Measurements from ENCODE around the gene CCND3. TPM values are rescaled to one million over a fixed set of nuclear protein-coding genes. Genes with fewer than 3 reads are reported as not detected.

The CCND3 gene
- total and polyA plus RNA-seq, 2 of the 8 experiments (the other 6 are each of a cell fraction or from before 2014, with no cell fraction given): 30.6 to 32.9 TPM

- TF ChIP-seq EGR1 (IDR thresholded peaks at IDR 0.05; ENCODE audit: borderline replicate concordance, low read depth, low read length): peak; percentile 3; the same call in 1 of the 2 replicates
- TF ChIP-seq POLR2A (IDR thresholded peaks at IDR 0.05; ENCODE audit: control extremely low read depth in 1 of 2, low read depth in 2 of 2, low read length in 2 of 2): peak; percentile 20 to 71
- peak; percentile 9; the same call in 1 of the 2 replicates for TF ChIP-seq ATF2 (IDR thresholded peaks at IDR 0.05; ENCODE audit: low read length)
- no peak for TF ChIP-seq RXRA (IDR thresholded peaks at IDR 0.05; ENCODE audit: insufficient read depth, low read depth, low read length)
- TF ChIP-seq EP300 (IDR thresholded peaks at IDR 0.05; ENCODE audit: borderline replicate concordance in 1 of 2, low read depth in 2 of 2, low read length in 2 of 2): 0 out of 3 replicates have a peak, but pooled peaks of 1 of the 2 experiments have one; percentile 4
- TF ChIP-seq JUND (IDR thresholded peaks at IDR 0.05; ENCODE audit: low read length): no peak
- TF ChIP-seq JUN (IDR thresholded peaks at IDR 0.05; ENCODE audit: low read depth, low read length): no peak
- TF ChIP-seq MAFK (IDR thresholded peaks at IDR 0.05; ENCODE audit: low read depth, low read length): no peak
- no peak for TF ChIP-seq YY1 (IDR thresholded peaks at IDR 0.05; ENCODE audit: low read depth, low read length)
- TF ChIP-seq CBX5 (IDR thresholded peaks at IDR 0.05; ENCODE audit: low read depth, low read length): no peak
- TF ChIP-seq RBBP5 (IDR thresholded peaks at IDR 0.05; ENCODE audit: borderline replicate concordance, low read depth, low read length): no peak
- no peak for TF ChIP-seq GABPA (IDR thresholded peaks at IDR 0.05; ENCODE audit: borderline replicate concordance, insufficient read depth, low read length)
- no peak for TF ChIP-seq POU5F1 (IDR thresholded peaks at IDR 0.05; ENCODE audit: low read depth, low read length)
- TF ChIP-seq TBP (IDR thresholded peaks at IDR 0.05; ENCODE audit: low read depth, low read length): peak; percentile 10; the same call in 1 of the 2 replicates
- peak; percentile 73 for TF ChIP-seq SAP30 (IDR thresholded peaks at IDR 0.05; ENCODE audit: insufficient read depth, insufficient replicate concordance, low read length)
- peak; percentile 88 for TF ChIP-seq ASH2L (IDR thresholded peaks at IDR 0.05; ENCODE audit: low read length)
- TF ChIP-seq POLR2AphosphoS5 (IDR thresholded peaks at IDR 0.05; ENCODE audit: low read depth, low read length): no peak
- TF ChIP-seq NANOG (IDR thresholded peaks at IDR 0.05; ENCODE audit: insufficient read depth, low read depth, low read length, poor library complexity, severe bottlenecking): no peak
- TF ChIP-seq SP1 (IDR thresholded peaks at IDR 0.05; ENCODE audit: low read depth, low read length): no peak
- peak; percentile 88 for TF ChIP-seq MAX (IDR thresholded peaks at IDR 0.05)
- peak; percentile 25 for TF ChIP-seq TAF7 (optimal IDR thresholded peaks at IDR 0.05; ENCODE audit: borderline replicate concordance, low read depth, low read length)
- TF ChIP-seq SIRT6 (IDR thresholded peaks at IDR 0.05; ENCODE audit: low read length): no peak
These were observed 46.0 kb downstream of the CCND3 start, which contains the start of gene USP49 (continued) for GRCh38 chr6:41895300-41896233.

All from H1 (cell line).